BLaER1 treated with 17β-estradiol and CSF1 and Interleukin-3, amounts not matched to agents 10 nM and 100 nM (cell line): ENCODE data around the gene FRAS1.

Experiments
- H3K27ac ChIP-seq, 11 experiments: shearing (Covaris generic); formaldehyde crosslinking; 2 replicates each; pipeline ENCODE4 v1.8.1; 2022
- H3K27me3 ChIP-seq, 11 experiments: shearing (Covaris generic); formaldehyde crosslinking; 2 replicates each; pipeline ENCODE4 v1.8.1; 2022
- H3K36me3 ChIP-seq, 11 experiments: shearing (Covaris generic); formaldehyde crosslinking; 2 replicates each; pipeline ENCODE4 v1.8.1; 2022
- H3K4me1 ChIP-seq, 10 experiments: shearing (Covaris generic); formaldehyde crosslinking; 2 replicates each; pipeline ENCODE4 v1.8.1; 2022
- H3K4me2 ChIP-seq, 11 experiments: shearing (Covaris generic); formaldehyde crosslinking; 2 replicates each; pipeline ENCODE4 v1.8.1; 2022
- H3K4me3 ChIP-seq, 10 experiments: shearing (Covaris generic); formaldehyde crosslinking; 2 replicates each; pipeline ENCODE4 v1.8.1; 2022
- H3K9ac ChIP-seq, 11 experiments: shearing (Covaris generic); formaldehyde crosslinking; 2 replicates each; pipeline ENCODE4 v1.8.1; 2022
- H3K9me3 ChIP-seq, 11 experiments: shearing (Covaris generic); formaldehyde crosslinking; replicated peaks in 1 of 11; 2 replicates each; pipeline ENCODE4 v1.8.1; 2022
- H4K20me1 ChIP-seq, 11 experiments: shearing (Covaris generic); formaldehyde crosslinking; 2 replicates each; pipeline ENCODE4 v1.8.1; 2022
- Cebpa-rat ChIP-seq, 11 experiments: shearing (Covaris generic); IDR thresholded peaks; 2 replicates each; pipeline ENCODE4 v1.8.1; 2022

The FRAS1 gene

DNA sequence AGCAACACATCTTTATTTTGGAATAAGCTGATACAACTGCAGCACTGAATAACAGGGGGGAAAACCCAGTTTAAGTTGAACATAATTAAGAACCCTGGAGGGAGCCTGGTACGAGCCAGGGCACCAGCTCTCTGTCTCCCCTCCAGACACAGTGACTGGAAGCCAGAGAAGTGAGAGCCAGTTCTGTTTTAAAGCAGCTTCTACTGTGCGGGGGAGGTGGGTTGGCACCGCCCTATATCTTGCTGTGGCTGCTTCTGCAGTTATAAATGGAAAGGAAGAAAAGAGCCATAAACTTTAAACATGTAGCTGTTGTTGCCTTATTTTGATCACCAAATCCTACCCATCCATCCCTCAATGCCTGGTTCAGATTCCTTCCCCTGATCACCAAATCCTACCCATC, 286.6 kb downstream of the FRAS1 start:
- Histone ChIP-seq H3K27me3 (no peaks in the 10 kb centered on the region), H3K4me1 (peaks cover 5 to 11% (median 10%) of the 10 kb centered on the region in 10 experiments; a peak in 17 of 20 replicates), H3K9ac (no peak overlapping the region), H3K4me2 (no peak overlapping the region), H3K4me3 (no peak overlapping the region), H3K27ac (no peak overlapping the region), H3K36me3 (no peaks in the 10 kb centered on the region), H4K20me1 (no peaks in the 10 kb centered on the region), H3K9me3 (peaks cover 0 to 18% (median 0%) of the 10 kb centered on the region in 11 experiments; a peak in 7 of 22 replicates)
- no peak for TF ChIP-seq Cebpa-rat (IDR thresholded peaks at IDR 0.05)

DNA sequence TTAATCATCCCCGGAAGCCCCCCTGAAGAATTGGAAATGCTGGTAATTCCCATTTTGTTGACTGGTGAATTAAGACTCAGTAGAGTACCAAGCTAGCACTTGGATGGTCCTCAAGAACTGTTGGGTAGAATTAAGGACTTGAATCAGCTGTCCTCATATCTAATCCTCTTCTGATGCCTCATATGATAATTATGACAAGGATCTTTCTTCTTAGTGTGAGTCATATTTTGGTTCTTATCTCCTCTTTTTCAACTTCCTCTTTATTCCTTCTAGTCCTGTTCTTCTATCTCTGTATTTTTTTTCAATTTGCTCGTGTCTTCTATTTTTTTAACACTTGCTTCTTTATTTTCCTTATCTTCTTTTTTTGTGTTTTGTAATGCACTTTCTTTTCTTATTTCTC, 288.1 kb downstream of the FRAS1 start:
- H3K27ac ChIP-seq, result no peak overlapping the region
- no peak overlapping the region for H3K4me2 ChIP-seq
- H3K9me3 ChIP-seq, result peaks cover 0 to 18% (median 0%) of the 10 kb centered on the region in 11 experiments; a peak in 7 of 22 replicates
- H3K4me1 ChIP-seq, result peaks cover 5 to 11% (median 10%) of the 10 kb centered on the region in 10 experiments; a peak in 17 of 20 replicates
- no peak overlapping the region for H3K4me3 ChIP-seq
- no peaks in the 10 kb centered on the region for H3K27me3 ChIP-seq
- H3K9ac ChIP-seq, result no peak overlapping the region
- H3K36me3 ChIP-seq, result no peaks in the 10 kb centered on the region
- no peaks in the 10 kb centered on the region for H4K20me1 ChIP-seq
- TF ChIP-seq Cebpa-rat (IDR thresholded peaks at IDR 0.05), result no peak

- H3K36me3 ChIP-seq, result no peaks in the 10 kb centered on the region
- H3K9me3 ChIP-seq, result peaks cover 0 to 18% (median 0%) of the 10 kb centered on the region in 11 experiments; a peak in 7 of 22 replicates
- H4K20me1 ChIP-seq, result no peaks in the 10 kb centered on the region
- H3K27me3 ChIP-seq, result no peaks in the 10 kb centered on the region
- no peak overlapping the region for H3K27ac ChIP-seq
- no peak for TF ChIP-seq Cebpa-rat (IDR thresholded peaks at IDR 0.05)
- no peak overlapping the region for H3K4me3 ChIP-seq
- H3K9ac ChIP-seq, result no peak overlapping the region
- H3K4me2 ChIP-seq, result peak overlapping the region; percentile 0 to 59 (median 40); a peak in 20 of 22 replicates
- peaks cover 5 to 11% (median 10%) of the 10 kb centered on the region in 10 experiments; a peak in 17 of 20 replicates for H3K4me1 ChIP-seq
These were observed 289.1 kb downstream of the FRAS1 start for GRCh38 chr4:78346222-78346621.

DNA sequence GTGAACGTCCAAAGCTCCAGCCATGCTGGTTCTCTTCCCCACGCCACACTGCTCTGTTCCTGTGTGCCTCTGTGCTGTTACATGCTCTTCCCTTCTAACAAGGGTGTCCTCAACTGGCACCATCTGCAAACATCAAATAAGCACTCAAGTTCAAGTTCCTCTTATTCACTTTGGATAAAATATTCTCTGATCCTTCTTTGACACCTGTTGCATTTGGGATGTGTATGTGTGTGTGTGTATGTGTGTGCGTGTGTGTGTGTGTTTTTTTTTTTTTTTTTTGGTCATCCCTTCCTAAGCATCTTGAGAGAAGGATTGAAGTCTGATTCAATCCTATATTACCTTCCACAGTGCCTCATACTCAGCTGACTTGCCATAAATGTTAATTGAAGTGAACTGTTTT, 290.4 kb downstream of the FRAS1 start:
- Histone ChIP-seq H3K36me3 (no peaks in the 10 kb centered on the region), H4K20me1 (no peaks in the 10 kb centered on the region), H3K27ac (no peak overlapping the region), H3K27me3 (no peaks in the 10 kb centered on the region), H3K4me1 (peaks cover 5 to 11% (median 10%) of the 10 kb centered on the region in 10 experiments; a peak in 17 of 20 replicates), H3K4me3 (no peak overlapping the region), H3K4me2 (no peak overlapping the region), H3K9ac (no peak overlapping the region), H3K9me3 (peaks cover 0 to 18% (median 0%) of the 10 kb centered on the region in 11 experiments; a peak in 7 of 22 replicates)
- TF ChIP-seq Cebpa-rat (IDR thresholded peaks at IDR 0.05), result no peak

DNA sequence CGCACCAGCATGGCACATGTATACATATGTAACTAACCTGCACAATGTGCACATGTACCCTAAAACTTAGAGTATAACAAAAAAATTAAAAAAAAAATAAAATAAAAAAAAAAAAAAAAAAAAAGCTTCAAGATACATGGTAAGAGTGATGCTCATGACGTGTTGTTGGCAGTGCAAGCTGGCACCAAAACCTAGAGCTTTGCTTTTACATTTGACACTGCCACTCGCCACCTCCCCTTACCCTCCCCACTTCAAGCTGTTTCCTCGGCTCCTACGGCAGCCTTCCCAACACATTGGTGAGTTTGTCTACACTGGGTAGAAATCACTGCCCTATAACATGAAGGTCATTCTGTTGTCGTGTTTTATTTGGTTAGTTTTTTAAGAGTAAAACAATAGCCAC, 296.8 kb downstream of the FRAS1 start:
- Histone ChIP-seq H3K27me3 (no peaks in the 10 kb centered on the region), H3K4me3 (no peak overlapping the region), H3K36me3 (no peaks in the 10 kb centered on the region), H3K9me3 (no peaks in the 10 kb centered on the region), H4K20me1 (no peaks in the 10 kb centered on the region), H3K9ac (no peak overlapping the region), H3K4me2 (no peak overlapping the region), H3K27ac (no peak overlapping the region), H3K4me1 (no peaks in the 10 kb centered on the region)
- TF ChIP-seq Cebpa-rat (IDR thresholded peaks at IDR 0.05), result no peak

DNA sequence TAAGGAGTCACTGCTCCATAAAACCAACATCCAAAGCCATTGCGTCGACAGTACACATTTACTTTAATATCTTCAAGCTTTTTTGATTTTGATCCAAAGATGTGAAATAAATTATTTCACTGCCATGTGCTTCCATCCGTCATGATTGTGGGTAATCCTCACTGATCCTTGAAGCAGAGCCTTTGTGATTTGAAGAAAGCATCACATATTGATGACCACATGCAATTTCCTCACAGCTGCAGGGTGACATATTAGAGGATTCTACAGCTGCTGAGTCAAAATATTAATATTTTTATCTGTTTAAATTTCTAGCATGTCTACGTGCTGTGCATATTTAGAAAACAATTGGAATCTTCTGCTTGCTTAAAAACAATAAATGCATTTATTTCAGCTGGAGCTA, 297.7 kb downstream of the FRAS1 start:
- Histone ChIP-seq H3K27ac (no peak overlapping the region), H3K4me1 (no peaks in the 10 kb centered on the region), H3K36me3 (no peaks in the 10 kb centered on the region), H3K9me3 (no peaks in the 10 kb centered on the region), H3K27me3 (no peaks in the 10 kb centered on the region), H3K9ac (no peak overlapping the region), H3K4me3 (no peak overlapping the region), H4K20me1 (no peaks in the 10 kb centered on the region), H3K4me2 (no peak overlapping the region)
- TF ChIP-seq Cebpa-rat (IDR thresholded peaks at IDR 0.05), result no peak

- no peaks in the 10 kb centered on the region for H3K36me3 ChIP-seq
- H3K4me1 ChIP-seq, result no peaks in the 10 kb centered on the region
- no peak overlapping the region for H3K9ac ChIP-seq
- no peak overlapping the region for H3K27ac ChIP-seq
- no peak for TF ChIP-seq Cebpa-rat (IDR thresholded peaks at IDR 0.05)
- no peaks in the 10 kb centered on the region for H4K20me1 ChIP-seq
- H3K4me3 ChIP-seq, result no peak overlapping the region
- H3K4me2 ChIP-seq, result no peak overlapping the region
- no peaks in the 10 kb centered on the region for H3K27me3 ChIP-seq
- no peaks in the 10 kb centered on the region for H3K9me3 ChIP-seq
These were observed 298.2 kb downstream of the FRAS1 start for GRCh38 chr4:78355306-78355705.

GRCh38 chr4:78356251-78356786, 299.2 kb downstream of the FRAS1 start:
- H3K27me3 ChIP-seq, result no peaks in the 10 kb centered on the region
- H4K20me1 ChIP-seq, result no peaks in the 10 kb centered on the region
- no peaks in the 10 kb centered on the region for H3K9me3 ChIP-seq
- no peak for TF ChIP-seq Cebpa-rat (IDR thresholded peaks at IDR 0.05)
- H3K4me1 ChIP-seq, result no peaks in the 10 kb centered on the region
- no peak overlapping the region for H3K4me2 ChIP-seq
- H3K27ac ChIP-seq, result no peak overlapping the region
- no peaks in the 10 kb centered on the region for H3K36me3 ChIP-seq
- no peak overlapping the region for H3K9ac ChIP-seq
- H3K4me3 ChIP-seq, result no peak overlapping the region

DNA sequence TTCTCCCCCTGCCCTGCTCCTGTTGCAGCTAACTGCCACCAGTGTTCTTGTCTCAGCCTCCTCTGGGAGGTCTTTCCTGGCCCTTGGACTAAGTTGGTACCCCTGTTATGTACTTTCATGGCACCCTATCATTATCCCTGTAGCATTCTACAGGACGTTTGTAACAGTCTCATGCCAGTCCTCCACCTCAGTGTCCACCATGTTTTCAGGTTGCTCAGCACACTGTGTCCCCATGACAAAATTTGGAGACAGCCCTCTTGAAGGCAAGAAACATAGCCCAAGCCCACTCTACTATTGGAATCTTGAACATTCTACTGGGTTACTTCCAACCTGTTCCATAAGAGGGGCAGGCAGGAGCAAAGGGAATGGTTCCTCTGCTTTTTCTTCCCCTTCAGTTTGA, 300.0 kb downstream of the FRAS1 start:
- Histone ChIP-seq H4K20me1 (no peaks in the 10 kb centered on the region), H3K27me3 (no peaks in the 10 kb centered on the region), H3K4me1 (no peaks in the 10 kb centered on the region), H3K27ac (no peak overlapping the region), H3K9ac (no peak overlapping the region), H3K9me3 (no peaks in the 10 kb centered on the region), H3K4me3 (no peak overlapping the region), H3K4me2 (no peak overlapping the region), H3K36me3 (no peaks in the 10 kb centered on the region)
- no peak for TF ChIP-seq Cebpa-rat (IDR thresholded peaks at IDR 0.05)

DNA sequence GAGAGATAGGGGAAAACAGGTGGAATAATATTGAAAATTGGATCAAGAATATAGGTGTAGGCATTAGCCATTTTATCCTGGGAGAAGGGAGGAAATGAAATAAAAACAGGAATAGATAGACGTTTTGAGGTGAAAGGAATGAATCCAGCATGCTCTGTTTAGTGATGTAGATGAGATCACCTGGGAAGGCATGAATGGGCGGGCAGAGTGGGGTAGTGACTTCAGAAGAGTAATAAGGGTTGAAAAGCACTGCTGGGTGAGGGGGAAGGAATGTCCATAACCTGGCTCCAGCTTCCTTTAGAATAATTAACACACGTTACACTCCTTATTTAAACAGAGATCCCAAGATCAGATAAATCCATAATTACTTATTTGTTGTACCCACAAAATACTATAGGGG, 303.3 kb downstream of the FRAS1 start:
- no peaks in the 10 kb centered on the region for H3K27me3 ChIP-seq

More for the DNA sequence above, 303.3 kb downstream of the FRAS1 start:
- no peak overlapping the region for H3K27ac ChIP-seq
- H3K4me3 ChIP-seq, result no peak overlapping the region
- TF ChIP-seq Cebpa-rat (IDR thresholded peaks at IDR 0.05), result no peak
- H3K4me1 ChIP-seq, result no peaks in the 10 kb centered on the region
- H3K36me3 ChIP-seq, result no peaks in the 10 kb centered on the region
- H3K4me2 ChIP-seq, result no peak overlapping the region
- H3K9me3 ChIP-seq, result no peaks in the 10 kb centered on the region
- no peak overlapping the region for H3K9ac ChIP-seq
- H4K20me1 ChIP-seq, result no peaks in the 10 kb centered on the region
